HG02870 (cell line): ENCODE results near the gene LRRFIP2.
"Not testable (repeated sequence)": the region's sequence is repeated elsewhere in the genome, so short reads cannot be mapped to it uniquely, and the experiment has no call there.

Source experiments
- ATAC-seq: cut with Tn5 transposase; IDR thresholded peaks from one replicate; pipeline ENCODE4 v1.9.1; 2021; ENCODE audit warnings: mild to moderate bottlenecking, moderate library complexity; ENCODE audit not compliant: unreplicated experiment

Gene LRRFIP2

GRCh38 chr3:37146927-37147326 is 27.5 kb downstream of the LRRFIP2 start:
- not testable (repeated sequence) for ATAC-seq

GRCh38 chr3:37145611-37146010 is 28.8 kb downstream of the LRRFIP2 start:
- no peak for ATAC-seq

- no peak for ATAC-seq
These were observed 29.6 kb downstream of the LRRFIP2 start for GRCh38 chr3:37144806-37145205.

- no peak for ATAC-seq
These were observed 30.6 kb downstream of the LRRFIP2 start for GRCh38 chr3:37143821-37144220.

- ATAC-seq: no peak
These were observed 32.7 kb downstream of the LRRFIP2 start for GRCh38 chr3:37141676-37142075.

GRCh38 chr3:37140899-37141541 is 33.4 kb downstream of the LRRFIP2 start:
- ATAC-seq: no peak

GRCh38 chr3:37139567-37140052 is 34.8 kb downstream of the LRRFIP2 start:
- ATAC-seq: peak; percentile 80

GRCh38 chr3:37138816-37139215 is 35.6 kb downstream of the LRRFIP2 start:
- no peak for ATAC-seq

GRCh38 chr3:37137516-37137915 is 36.9 kb downstream of the LRRFIP2 start:
- ATAC-seq: no peak

- no peak for ATAC-seq
These were observed 38.3 kb downstream of the LRRFIP2 start for GRCh38 chr3:37136067-37136466.

- ATAC-seq: no peak
These were observed 38.8 kb downstream of the LRRFIP2 start for GRCh38 chr3:37135561-37135960.

GRCh38 chr3:37132334-37132733 is 42.0 kb downstream of the LRRFIP2 start:
- ATAC-seq: no peak

GRCh38 chr3:37131860-37132144 is 42.6 kb downstream of the LRRFIP2 start:
- no peak for ATAC-seq

- ATAC-seq: no peak
These were observed 43.2 kb downstream of the LRRFIP2 start for GRCh38 chr3:37130984-37131859.

- ATAC-seq: no peak
These were observed 43.9 kb downstream of the LRRFIP2 start for GRCh38 chr3:37130448-37130847.

GRCh38 chr3:37129871-37130270 is 44.5 kb downstream of the LRRFIP2 start:
- ATAC-seq: no peak

GRCh38 chr3:37127340-37127739 is 47.0 kb downstream of the LRRFIP2 start:
- ATAC-seq: no peak

- ATAC-seq: no peak
These were observed 47.5 kb downstream of the LRRFIP2 start for GRCh38 chr3:37126856-37127255.

- ATAC-seq: no peak
These were observed 48.9 kb downstream of the LRRFIP2 start for GRCh38 chr3:37125195-37126073.

GRCh38 chr3:37124435-37124834 is 49.9 kb downstream of the LRRFIP2 start:
- no peak for ATAC-seq

- no peak for ATAC-seq
These were observed 51.1 kb downstream of the LRRFIP2 start for GRCh38 chr3:37123292-37123691.
